ENCODE measurements around the gene PELI1.

The PELI1 gene, protein sequence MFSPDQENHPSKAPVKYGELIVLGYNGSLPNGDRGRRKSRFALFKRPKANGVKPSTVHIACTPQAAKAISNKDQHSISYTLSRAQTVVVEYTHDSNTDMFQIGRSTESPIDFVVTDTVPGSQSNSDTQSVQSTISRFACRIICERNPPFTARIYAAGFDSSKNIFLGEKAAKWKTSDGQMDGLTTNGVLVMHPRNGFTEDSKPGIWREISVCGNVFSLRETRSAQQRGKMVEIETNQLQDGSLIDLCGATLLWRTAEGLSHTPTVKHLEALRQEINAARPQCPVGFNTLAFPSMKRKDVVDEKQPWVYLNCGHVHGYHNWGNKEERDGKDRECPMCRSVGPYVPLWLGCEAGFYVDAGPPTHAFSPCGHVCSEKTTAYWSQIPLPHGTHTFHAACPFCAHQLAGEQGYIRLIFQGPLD

DNA sequence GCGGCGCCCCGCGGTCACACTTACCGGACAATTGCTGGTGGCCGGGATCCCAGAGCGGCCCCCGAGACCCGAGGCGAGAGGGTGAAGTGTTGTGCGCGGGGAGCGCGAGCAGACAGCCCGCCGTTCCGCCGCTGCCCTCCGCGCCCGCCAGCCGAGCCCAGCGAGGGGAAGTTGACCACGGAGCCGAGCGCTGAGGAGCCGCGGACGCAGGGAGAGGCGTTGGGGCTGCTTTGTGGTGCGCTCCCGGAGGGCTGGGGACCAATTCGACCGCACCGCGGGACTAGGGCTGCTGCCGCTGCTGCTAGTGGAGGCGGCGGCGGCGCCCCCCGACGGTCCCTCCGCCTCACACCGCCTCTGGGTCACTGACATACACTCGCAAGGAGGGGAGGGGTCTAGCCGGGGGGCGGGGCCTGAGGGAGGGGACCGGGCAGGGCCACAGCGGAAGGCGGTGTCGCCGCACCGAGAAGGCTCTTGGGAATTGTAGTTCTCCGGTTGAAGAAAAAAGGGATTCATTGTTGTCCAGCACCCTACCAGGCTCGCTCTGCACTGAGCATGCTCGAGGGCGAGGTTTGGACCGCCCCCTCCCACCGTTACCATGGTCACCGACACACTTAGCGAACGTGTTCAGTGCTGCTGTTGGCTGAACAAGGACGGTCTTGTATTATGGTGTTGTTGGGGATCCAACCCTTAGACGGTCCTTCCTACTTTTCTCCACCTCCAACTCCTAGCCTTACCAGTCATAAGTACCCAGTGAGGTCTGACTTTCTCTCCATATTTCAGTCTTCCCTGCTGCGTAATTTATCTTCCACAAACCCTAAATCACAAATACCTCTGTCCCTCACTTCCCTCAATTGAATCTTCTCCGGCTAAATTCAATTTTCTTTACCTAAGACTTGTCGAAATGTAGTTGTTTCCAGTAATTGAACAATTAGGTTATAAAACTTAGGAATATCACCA is at the start of gene PELI1:
Gene PELI1, minus strand, starts transcription at position 364 of the 957 bp plus-strand sequence. CDS start 36,110 bp downstream, outside the sequence.
- H3K9ac ChIP-seq (ENCODE audit: low read depth, low read length): peak within 1 kb of the TSS; percentile 55
- peak within 1 kb of the TSS; percentile 82 for H3K4me3 ChIP-seq (ENCODE audit: low read depth, low read length)
- H3K36me3 ChIP-seq (ENCODE audit: control insufficient read depth, insufficient read depth, low read length): no peaks in the 10 kb centered on the region
- no peaks in the 10 kb centered on the region for H3K27me3 ChIP-seq (ENCODE audit: control insufficient read depth, insufficient read depth, low read length)
- H3K9me3 ChIP-seq (ENCODE audit: control insufficient read depth, insufficient read depth, low read length): no peaks in the 10 kb centered on the region
- peaks cover 10% of the 10 kb centered on the region for H3K4me1 ChIP-seq (ENCODE audit: control insufficient read depth, insufficient read depth, low read length)

DNA sequence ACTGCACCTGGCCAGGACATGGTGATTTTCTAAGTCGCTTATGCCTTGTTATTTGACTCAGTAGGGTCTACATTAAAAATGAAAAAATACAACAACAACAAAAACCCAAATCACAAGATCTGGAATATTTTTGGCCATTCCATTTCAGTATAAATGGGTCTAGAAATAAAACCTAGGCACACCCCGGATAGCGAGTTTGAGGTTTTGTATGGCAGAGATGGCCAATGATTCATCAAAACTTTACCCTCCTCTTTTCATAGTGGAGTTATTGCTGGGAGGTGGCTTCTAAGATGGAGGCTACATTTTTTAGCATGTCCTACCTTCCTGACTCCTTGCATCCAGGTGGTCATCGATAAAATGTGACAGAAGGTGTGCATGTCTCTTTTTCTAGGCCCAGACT is 49.3 kb upstream of the PELI1 start:
- H3K27me3 ChIP-seq (ENCODE audit: control insufficient read depth, insufficient read depth, low read length): no peaks in the 10 kb centered on the region
- no peak overlapping the region for H3K9ac ChIP-seq (ENCODE audit: low read depth, low read length)
- no peak overlapping the region for H3K4me3 ChIP-seq (ENCODE audit: low read depth, low read length)
- H3K4me1 ChIP-seq (ENCODE audit: control insufficient read depth, insufficient read depth, low read length): peaks cover 13% of the 10 kb centered on the region
- no peaks in the 10 kb centered on the region for H3K36me3 ChIP-seq (ENCODE audit: control insufficient read depth, insufficient read depth, low read length)
- H3K9me3 ChIP-seq (ENCODE audit: control insufficient read depth, insufficient read depth, low read length): no peaks in the 10 kb centered on the region

DNA sequence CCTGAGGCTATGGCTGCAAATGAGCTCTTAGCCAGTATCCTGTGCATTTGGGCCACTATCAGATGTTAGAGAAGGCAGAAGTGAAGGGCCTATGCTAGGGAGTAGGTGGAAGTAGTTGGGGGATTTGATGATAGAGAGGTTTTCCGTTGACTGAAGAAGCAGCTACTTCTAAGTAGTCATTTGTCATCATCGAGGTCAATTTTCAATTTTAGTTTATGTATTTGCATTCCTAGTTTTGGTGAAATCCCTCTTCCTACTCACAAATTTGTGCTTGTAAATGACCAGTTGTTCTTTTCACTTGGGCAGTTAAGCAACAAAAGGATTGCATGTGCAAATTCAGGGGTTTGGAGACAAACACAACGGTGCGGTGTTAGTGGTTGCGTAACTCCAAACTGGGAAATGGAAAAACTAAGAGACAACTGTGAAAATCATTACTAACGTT is 48.5 kb upstream of the PELI1 start:
- H3K4me3 ChIP-seq (ENCODE audit: low read depth, low read length): no peak overlapping the region
- no peak overlapping the region for H3K9ac ChIP-seq (ENCODE audit: low read depth, low read length)
- H3K9me3 ChIP-seq (ENCODE audit: control insufficient read depth, insufficient read depth, low read length): no peaks in the 10 kb centered on the region
- no peaks in the 10 kb centered on the region for H3K36me3 ChIP-seq (ENCODE audit: control insufficient read depth, insufficient read depth, low read length)
- no peaks in the 10 kb centered on the region for H3K27me3 ChIP-seq (ENCODE audit: control insufficient read depth, insufficient read depth, low read length)
- peaks cover 18% of the 10 kb centered on the region for H3K4me1 ChIP-seq (ENCODE audit: control insufficient read depth, insufficient read depth, low read length)

DNA sequence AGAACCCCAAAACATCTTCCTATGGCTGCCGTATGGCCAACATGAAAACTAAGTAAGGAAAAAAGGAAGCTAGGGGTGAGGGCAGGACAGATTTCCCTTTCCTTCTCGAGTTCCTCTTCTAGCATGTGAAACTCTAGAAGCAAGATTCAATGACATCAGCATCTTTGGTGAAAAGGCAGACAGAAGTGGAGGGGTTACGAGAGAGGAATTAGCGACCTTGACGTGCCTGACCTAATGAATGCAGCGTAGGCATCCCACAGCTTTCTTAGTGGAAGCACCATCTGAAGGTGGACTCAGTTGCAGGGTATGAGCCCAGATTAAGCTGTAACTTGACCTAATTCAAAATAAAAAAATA is 47.9 kb upstream of the PELI1 start:
- Histone ChIP-seq H3K4me3 (ENCODE audit: low read depth, low read length) (no peak overlapping the region), H3K36me3 (ENCODE audit: control insufficient read depth, insufficient read depth, low read length) (no peaks in the 10 kb centered on the region)

DNA sequence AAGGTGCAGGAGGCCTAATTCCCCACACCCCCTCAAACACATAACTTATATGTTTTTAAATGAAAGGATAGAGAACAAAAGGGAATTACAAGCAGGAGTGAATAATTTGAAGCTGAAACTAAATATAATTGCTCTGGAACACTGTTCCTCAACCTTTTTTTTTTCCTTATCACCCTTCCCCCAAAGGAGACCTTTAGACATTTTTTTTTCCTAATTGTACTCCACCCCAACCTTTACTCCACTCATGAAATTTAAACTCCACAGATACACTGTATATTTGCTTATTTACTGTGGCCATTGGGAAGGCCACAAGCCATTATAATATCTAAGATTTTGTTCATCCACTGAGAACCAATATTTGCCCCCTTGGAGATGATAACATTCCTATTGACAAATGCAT is 45.4 kb upstream of the PELI1 start:
- Histone ChIP-seq H3K4me3 (ENCODE audit: low read depth, low read length) (no peak overlapping the region), H3K9me3 (ENCODE audit: control insufficient read depth, insufficient read depth, low read length) (no peaks in the 10 kb centered on the region), H3K4me1 (ENCODE audit: control insufficient read depth, insufficient read depth, low read length) (peaks cover 20% of the 10 kb centered on the region), H3K36me3 (ENCODE audit: control insufficient read depth, insufficient read depth, low read length) (no peaks in the 10 kb centered on the region), H3K27me3 (ENCODE audit: control insufficient read depth, insufficient read depth, low read length) (no peaks in the 10 kb centered on the region), H3K9ac (ENCODE audit: low read depth, low read length) (no peak overlapping the region)

More for the DNA sequence above, 47.9 kb upstream of the PELI1 start:
- H3K9me3 ChIP-seq (ENCODE audit: control insufficient read depth, insufficient read depth, low read length): no peaks in the 10 kb centered on the region
- no peaks in the 10 kb centered on the region for H3K27me3 ChIP-seq (ENCODE audit: control insufficient read depth, insufficient read depth, low read length)
- H3K4me1 ChIP-seq (ENCODE audit: control insufficient read depth, insufficient read depth, low read length): peaks cover 20% of the 10 kb centered on the region
- no peak overlapping the region for H3K9ac ChIP-seq (ENCODE audit: low read depth, low read length)

DNA sequence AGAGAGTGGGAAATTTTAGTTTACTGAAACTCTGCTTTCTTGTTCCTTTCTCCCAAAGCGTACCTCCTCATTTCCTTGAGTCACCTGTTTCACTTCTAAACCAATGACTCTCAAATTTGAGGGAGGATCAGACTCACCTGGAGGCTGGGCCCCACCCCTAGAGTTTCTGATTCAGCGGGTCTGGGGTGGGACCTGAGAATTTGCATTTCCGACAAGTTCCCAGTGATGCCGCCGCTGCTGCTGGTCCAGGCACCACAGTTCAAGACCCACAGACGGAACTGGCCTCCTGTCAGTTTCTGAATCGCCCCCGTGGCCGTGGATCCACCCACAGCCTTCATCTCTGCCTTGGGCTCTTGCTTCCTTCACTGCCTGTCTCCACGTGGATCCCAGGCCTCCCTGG is 44.9 kb upstream of the PELI1 start:
- no peak overlapping the region for H3K4me3 ChIP-seq (ENCODE audit: low read depth, low read length)
- H3K27me3 ChIP-seq (ENCODE audit: control insufficient read depth, insufficient read depth, low read length): no peaks in the 10 kb centered on the region
- peaks cover 20% of the 10 kb centered on the region for H3K4me1 ChIP-seq (ENCODE audit: control insufficient read depth, insufficient read depth, low read length)
- no peaks in the 10 kb centered on the region for H3K36me3 ChIP-seq (ENCODE audit: control insufficient read depth, insufficient read depth, low read length)
- H3K9ac ChIP-seq (ENCODE audit: low read depth, low read length): no peak overlapping the region
- no peaks in the 10 kb centered on the region for H3K9me3 ChIP-seq (ENCODE audit: control insufficient read depth, insufficient read depth, low read length)

DNA sequence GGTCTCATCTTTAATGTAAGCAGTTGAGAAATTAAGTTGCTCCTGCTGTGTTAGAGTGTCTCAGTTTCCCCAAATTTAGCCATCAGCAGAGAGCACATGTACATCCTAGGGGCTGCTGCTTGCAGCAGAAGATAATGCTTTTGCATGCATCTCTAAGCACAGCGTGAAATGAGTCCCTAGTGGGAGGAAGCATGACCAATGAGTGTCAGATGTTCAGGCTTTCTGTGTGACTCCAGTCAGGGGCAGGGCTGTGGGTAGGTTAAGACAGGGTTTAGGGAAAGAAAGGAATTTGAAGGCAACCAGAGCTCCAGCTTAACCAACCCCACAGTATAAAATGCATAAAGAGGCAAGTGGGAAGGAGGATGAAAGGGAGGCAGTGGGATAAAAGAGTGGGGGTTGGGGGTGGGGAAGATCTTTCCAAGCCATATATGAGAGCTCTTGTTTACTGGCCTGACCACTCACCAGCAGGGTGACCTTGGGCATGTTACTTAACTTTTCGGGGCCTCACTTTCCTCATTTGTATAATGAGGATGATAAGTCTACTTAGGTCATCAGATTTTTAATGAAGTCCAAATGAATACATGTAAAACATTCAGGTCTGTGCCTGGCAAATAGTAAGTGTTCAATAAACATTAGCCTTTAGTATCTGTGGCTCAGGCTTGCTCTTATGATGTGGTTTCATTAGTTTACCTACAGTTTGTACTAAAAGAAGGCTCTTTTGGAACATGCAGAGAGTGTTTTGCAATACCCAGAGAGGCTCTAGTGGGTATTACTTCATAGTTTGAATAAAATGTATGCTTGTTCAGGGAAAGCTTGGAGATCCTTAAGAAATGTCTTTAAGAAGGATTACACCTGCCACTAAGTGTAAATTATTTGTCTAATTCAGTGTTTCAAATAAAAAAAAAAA is 42.7 kb upstream of the PELI1 start:
- Histone ChIP-seq H3K9me3 (ENCODE audit: control insufficient read depth, insufficient read depth, low read length) (no peaks in the 10 kb centered on the region), H3K4me3 (ENCODE audit: low read depth, low read length) (no peak overlapping the region), H3K27me3 (ENCODE audit: control insufficient read depth, insufficient read depth, low read length) (no peaks in the 10 kb centered on the region), H3K9ac (ENCODE audit: low read depth, low read length) (no peak overlapping the region), H3K4me1 (ENCODE audit: control insufficient read depth, insufficient read depth, low read length) (peaks cover 13% of the 10 kb centered on the region), H3K36me3 (ENCODE audit: control insufficient read depth, insufficient read depth, low read length) (no peaks in the 10 kb centered on the region)

DNA sequence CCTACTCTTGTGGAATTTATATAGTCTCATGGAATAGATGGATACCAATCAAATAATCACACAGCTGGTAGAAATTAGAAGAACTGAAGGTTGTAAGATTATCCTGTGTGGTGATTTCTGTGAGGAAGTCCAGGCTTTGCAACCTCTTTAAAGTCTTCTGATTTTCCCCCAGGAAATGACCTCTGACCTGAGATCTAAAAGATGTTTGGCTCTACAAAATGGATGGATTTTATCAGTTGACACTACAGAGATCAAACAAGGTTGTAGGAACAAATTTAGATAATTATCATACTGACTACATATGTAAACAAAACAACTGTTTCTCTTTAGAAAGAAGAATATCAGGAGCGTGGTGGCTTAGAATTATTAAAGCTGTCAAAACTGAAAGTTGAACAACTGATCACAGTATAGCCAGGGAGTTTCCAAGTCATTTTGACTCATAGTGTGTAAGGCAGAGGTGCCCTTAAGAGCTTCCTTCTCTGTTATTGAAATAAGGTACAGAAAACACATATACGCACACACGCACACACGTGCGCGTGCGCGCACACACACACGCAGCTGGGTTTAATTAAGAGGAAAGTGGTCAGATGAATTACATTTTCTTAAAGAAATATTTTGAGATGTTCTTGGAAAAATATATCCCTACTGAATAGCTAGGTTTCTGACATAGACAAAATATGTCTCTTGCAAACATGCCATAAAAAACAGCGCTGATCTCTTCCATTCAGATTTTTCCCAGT is 35.5 kb upstream of the PELI1 start:
- H3K9ac ChIP-seq (ENCODE audit: low read depth, low read length): no peak overlapping the region
- H3K36me3 ChIP-seq (ENCODE audit: control insufficient read depth, insufficient read depth, low read length): no peaks in the 10 kb centered on the region
- H3K9me3 ChIP-seq (ENCODE audit: control insufficient read depth, insufficient read depth, low read length): no peaks in the 10 kb centered on the region
- no peak overlapping the region for H3K4me3 ChIP-seq (ENCODE audit: low read depth, low read length)
- H3K27me3 ChIP-seq (ENCODE audit: control insufficient read depth, insufficient read depth, low read length): no peaks in the 10 kb centered on the region
- peaks cover 3% of the 10 kb centered on the region for H3K4me1 ChIP-seq (ENCODE audit: control insufficient read depth, insufficient read depth, low read length)

DNA sequence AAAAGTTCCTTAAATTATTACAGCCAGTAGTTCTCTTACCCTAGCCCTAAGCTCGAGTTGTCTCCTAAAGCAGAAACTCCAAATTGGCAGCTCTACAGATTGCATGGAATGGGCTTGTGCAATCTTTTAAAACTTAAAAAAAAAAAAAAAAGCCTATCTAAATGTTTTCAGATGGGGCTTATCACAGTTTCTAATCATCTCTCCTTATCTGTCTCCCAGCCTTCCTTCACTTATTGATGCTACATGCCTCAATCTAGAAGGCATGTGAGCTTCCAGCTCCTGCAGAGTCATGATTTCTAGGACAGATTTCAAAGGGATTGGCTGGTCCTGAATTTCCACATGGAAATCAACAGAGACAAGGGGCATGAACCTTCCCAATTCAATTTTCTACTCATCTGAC is 33.1 kb upstream of the PELI1 start:
- Histone ChIP-seq H3K4me1 (ENCODE audit: control insufficient read depth, insufficient read depth, low read length) (peaks cover 7% of the 10 kb centered on the region), H3K27me3 (ENCODE audit: control insufficient read depth, insufficient read depth, low read length) (no peaks in the 10 kb centered on the region), H3K9me3 (ENCODE audit: control insufficient read depth, insufficient read depth, low read length) (no peaks in the 10 kb centered on the region), H3K9ac (ENCODE audit: low read depth, low read length) (no peak overlapping the region), H3K4me3 (ENCODE audit: low read depth, low read length) (no peak overlapping the region), H3K36me3 (ENCODE audit: control insufficient read depth, insufficient read depth, low read length) (no peaks in the 10 kb centered on the region)

DNA sequence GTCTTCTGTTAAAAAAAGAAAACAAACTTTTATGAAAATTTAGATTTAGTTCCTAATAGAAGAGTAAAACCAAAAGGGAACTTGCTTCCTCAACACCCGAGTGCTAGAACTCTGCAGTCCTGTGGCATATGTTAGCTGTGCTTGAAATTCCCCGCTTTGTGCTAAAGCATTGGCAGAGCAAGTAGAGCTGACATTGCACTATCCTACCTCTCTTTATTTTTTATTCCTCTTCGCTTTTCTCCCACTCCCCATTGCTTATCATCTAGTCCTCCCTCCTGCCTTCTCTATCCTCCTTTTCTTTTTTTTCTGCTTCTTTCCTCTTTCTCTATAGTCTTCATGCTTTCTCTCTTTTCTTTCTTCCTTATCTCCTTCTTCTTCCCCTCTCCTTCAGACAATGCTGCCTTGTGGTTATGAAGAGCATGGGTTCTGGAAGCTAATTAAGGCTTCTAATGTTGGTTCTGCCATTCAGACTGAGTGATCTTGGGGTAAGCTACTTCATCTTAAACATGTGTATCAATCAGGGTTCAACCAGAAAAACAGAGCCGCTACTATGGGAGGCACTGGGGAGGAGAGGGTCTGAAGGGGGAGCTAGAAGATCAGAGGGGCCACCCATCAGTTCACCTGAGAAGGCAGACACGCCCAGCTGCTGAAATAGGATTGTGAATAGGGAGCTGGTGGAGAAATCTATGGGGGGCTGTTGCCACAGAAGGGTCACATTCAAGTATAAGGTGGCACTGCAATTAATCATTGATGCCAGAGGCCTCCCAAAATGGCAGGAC is 31.4 kb upstream of the PELI1 start:
- Histone ChIP-seq H3K9me3 (ENCODE audit: control insufficient read depth, insufficient read depth, low read length) (no peaks in the 10 kb centered on the region), H3K36me3 (ENCODE audit: control insufficient read depth, insufficient read depth, low read length) (no peaks in the 10 kb centered on the region), H3K27me3 (ENCODE audit: control insufficient read depth, insufficient read depth, low read length) (no peaks in the 10 kb centered on the region), H3K4me1 (ENCODE audit: control insufficient read depth, insufficient read depth, low read length) (peaks cover 11% of the 10 kb centered on the region), H3K9ac (ENCODE audit: low read depth, low read length) (no peak overlapping the region), H3K4me3 (ENCODE audit: low read depth, low read length) (no peak overlapping the region)
